Uterus (tissue), 4 donors: ENCODE measurements around the gene GORASP2. TPM values are rescaled to one million over a fixed set of nuclear protein-coding genes. Genes with fewer than 3 reads are reported as not detected.

ENCODE experiments used
- DNase-seq, 2 donors: peaks; one replicate each; pipeline ENCODE4 v3.0.0-alpha.2; 2019 to 2020
- H3K27ac ChIP-seq, 2 donors: fragments of 200-600 bp; sonication (generic); 1 replicate in 1 of 2; 2 replicates in 1 of 2; pipeline ENCODE4 v1.5.1; 2016 to 2018
- H3K27me3 ChIP-seq, 2 donors: fragments of 200-600 bp; sonication (generic); one replicate each; pipeline ENCODE4 v1.5.1; 2018 to 2019; ENCODE audit warnings: control low read depth in 1 of 2
- H3K36me3 ChIP-seq, 2 donors: fragments of 200-600 bp; sonication (generic); one replicate each; pipeline ENCODE4 v1.5.1; 2019; ENCODE audit warnings: control low read depth in 1 of 2
- H3K4me1 ChIP-seq, 2 donors: fragments of 200-600 bp; sonication (generic); one replicate each; pipeline ENCODE4 v1.5.1; 2018 to 2019; ENCODE audit warnings: control low read depth in 1 of 2
- H3K4me3 ChIP-seq, 2 donors: fragments of 200-600 bp; sonication (generic); 1 replicate in 1 of 2; 2 replicates in 1 of 2; pipeline ENCODE4 v1.5.1; 2018 to 2019; ENCODE audit warnings: mild to moderate bottlenecking in 1 of 2
- H3K9me3 ChIP-seq, 2 donors: fragments of 200-600 bp; sonication (generic); one replicate each; pipeline ENCODE4 v1.5.1; 2019; ENCODE audit warnings: control low read depth in 1 of 2
- POLR2A ChIP-seq, 2 donors: fragments of 450-650 bp; IDR thresholded peaks; one replicate each; pipeline ENCODE4 v1.6.1; 2016; ENCODE audit warnings: antibody characterized with exemption in 2 of 2, mild to moderate bottlenecking in 1 of 2, moderate library complexity in 1 of 2
- intact Hi-C: fragments of 100-400 bp; cut with DNase I; formaldehyde crosslinking; loops from one replicate; pipeline ENCODE4 v1.15.1; 2023; ENCODE audit warnings: low total_unique reads
- total RNA-seq, 4 donors: library from RNA; depleted of rRNA in 3 of 4; stranded (reverse); fragments of >200 nt in 3 of 4; gene quantifications; one replicate each; pipeline versions ENCODE4 v1.1.0 to v1.2.4, GENCODE V29; 2014 to 2023
- TF ChIP-seq, protein P1 (sequence below), 4 experiments: fragments of 200-600 bp in 2 of 4; fragments of 450-650 bp in 2 of 4; sonication (generic) in 2 of 4; IDR thresholded peaks; one replicate each; pipeline ENCODE4 v1.5.1; 2016 to 2019; ENCODE audit warnings: antibody characterized with exemption in 4 of 4, mild to moderate bottlenecking in 2 of 4, moderate library complexity in 1 of 4
- donor health status: DM: yes; HTN: yes; CAD: no.

GORASP2 gene
- total RNA-seq, 4 donors from 2014 or later: 23.1 to 116 (median 65.4) TPM

DNA sequence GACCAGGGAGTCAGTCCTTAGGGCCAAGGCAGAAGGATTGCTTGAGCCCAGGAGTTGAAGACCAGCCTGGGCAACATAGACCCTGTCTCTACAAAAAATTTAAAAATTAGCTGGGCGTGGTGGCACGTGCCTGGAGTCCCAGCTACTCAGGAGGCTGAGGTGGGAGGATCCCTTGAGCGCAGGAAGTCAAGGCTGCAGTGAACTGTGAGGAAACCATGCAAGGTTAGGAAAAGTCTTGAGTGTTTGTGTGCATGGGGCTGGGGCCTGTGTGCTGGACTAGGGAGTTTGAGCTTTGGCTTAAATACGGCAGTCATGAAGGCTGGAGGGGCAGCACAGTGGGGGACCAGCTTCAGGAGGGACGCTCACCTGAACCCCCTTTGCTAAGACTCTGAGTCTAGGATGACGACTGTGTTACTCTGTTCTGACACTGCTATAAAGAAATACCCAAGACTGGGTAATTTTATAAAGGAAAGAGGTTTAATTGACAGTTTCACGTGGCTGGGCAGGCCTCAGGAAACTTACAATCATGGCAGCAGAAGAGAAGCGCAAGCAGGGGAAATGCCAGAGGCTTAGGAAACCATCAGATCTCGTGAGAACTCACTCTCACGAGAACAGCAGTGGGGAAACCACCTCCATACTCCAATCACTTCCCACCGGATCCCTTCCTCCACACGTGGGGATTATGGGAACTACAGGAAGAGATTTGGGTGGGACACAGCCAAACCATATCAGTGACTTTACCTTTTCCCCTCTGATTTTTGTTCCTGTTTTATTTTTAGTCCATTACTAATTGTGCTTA is 39.4 kb downstream of the GORASP2 start:
- H3K36me3 ChIP-seq: no peaks in the 10 kb centered on the region
- H3K27me3 ChIP-seq: no peaks in the 10 kb centered on the region
- no peak for TF ChIP-seq POLR2A (IDR thresholded peaks at IDR 0.05)
- TF ChIP-seq, protein P1, sequence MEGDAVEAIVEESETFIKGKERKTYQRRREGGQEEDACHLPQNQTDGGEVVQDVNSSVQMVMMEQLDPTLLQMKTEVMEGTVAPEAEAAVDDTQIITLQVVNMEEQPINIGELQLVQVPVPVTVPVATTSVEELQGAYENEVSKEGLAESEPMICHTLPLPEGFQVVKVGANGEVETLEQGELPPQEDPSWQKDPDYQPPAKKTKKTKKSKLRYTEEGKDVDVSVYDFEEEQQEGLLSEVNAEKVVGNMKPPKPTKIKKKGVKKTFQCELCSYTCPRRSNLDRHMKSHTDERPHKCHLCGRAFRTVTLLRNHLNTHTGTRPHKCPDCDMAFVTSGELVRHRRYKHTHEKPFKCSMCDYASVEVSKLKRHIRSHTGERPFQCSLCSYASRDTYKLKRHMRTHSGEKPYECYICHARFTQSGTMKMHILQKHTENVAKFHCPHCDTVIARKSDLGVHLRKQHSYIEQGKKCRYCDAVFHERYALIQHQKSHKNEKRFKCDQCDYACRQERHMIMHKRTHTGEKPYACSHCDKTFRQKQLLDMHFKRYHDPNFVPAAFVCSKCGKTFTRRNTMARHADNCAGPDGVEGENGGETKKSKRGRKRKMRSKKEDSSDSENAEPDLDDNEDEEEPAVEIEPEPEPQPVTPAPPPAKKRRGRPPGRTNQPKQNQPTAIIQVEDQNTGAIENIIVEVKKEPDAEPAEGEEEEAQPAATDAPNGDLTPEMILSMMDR (IDR thresholded peaks at IDR 0.05): no peak
- H3K4me1 ChIP-seq: no peaks in the 10 kb centered on the region
- no peak for DNase-seq
- no peak overlapping the region for H3K27ac ChIP-seq
- H3K4me3 ChIP-seq: no peak overlapping the region
- no peaks in the 10 kb centered on the region for H3K9me3 ChIP-seq
- intact Hi-C loops: no loop called here

DNA sequence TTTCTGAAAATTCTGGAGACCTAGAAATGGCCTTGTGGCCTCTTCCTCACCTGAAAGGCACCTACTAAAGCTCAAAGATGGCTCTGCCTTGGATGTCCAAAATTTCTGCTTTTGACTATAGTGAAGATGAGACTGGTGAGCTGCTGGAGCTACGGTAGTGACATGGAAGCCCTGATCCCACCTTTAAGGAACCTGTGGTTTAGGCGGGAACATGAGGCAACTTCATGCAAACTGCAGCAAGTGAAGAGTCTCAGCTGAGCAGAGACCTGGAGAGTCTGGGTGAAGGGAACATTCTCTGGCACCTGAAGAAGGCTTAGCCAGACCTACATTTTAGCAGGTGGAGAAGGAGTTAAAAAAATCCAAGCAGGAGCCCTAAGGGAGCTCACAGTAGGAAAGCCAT is 40.0 kb downstream of the GORASP2 start:
- no peak for DNase-seq
- Histone ChIP-seq H3K27me3 (no peaks in the 10 kb centered on the region), H3K9me3 (no peaks in the 10 kb centered on the region), H3K4me3 (no peak overlapping the region), H3K27ac (no peak overlapping the region), H3K36me3 (no peaks in the 10 kb centered on the region), H3K4me1 (no peaks in the 10 kb centered on the region)
- intact Hi-C loops: no loop called here
- no peak for TF ChIP-seq POLR2A (IDR thresholded peaks at IDR 0.05)
- TF ChIP-seq, protein P1 (IDR thresholded peaks at IDR 0.05): no peak

DNA sequence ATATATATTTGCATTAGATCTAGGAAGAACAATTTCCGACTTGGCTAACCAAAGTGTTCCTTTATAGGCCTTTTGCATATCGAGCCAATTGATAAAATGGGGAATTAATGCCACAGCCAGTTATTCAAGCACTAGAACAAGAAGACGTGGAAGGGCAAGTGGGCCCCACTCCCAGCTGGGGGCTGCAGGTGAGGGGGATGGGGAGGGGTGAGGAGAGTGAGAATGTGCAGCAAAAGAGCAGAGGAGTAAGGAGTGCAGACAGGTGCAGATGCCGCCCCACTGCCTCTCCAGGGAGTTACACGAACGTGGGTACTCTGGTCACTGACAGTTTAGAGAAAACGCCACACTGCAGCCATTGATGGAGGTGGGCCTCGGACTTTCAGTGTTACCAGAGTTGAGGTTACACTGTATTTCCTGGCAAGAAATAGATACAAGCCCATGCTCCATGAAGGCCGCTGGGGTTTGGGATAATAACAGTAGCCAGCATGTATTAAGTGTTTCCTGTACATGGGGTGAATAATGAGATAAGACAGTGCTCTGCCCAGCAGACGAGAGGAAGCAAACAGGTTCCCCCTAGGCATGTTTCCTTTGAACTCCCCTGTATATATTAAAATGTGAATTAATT is 40.9 kb downstream of the GORASP2 start:
- intact Hi-C loops: loop anchor here (5.0 kb wide), 1 partner anchor 452 kb away; no protein-coding TSS in a partner anchor
- no peak for TF ChIP-seq POLR2A (IDR thresholded peaks at IDR 0.05)
- TF ChIP-seq, protein P1 (IDR thresholded peaks at IDR 0.05): no peak
- Histone ChIP-seq H3K36me3 (no peaks in the 10 kb centered on the region), H3K4me1 (no peaks in the 10 kb centered on the region), H3K4me3 (no peak overlapping the region), H3K27ac (no peak overlapping the region), H3K27me3 (no peaks in the 10 kb centered on the region), H3K9me3 (no peaks in the 10 kb centered on the region)
- DNase-seq: no peak

DNA sequence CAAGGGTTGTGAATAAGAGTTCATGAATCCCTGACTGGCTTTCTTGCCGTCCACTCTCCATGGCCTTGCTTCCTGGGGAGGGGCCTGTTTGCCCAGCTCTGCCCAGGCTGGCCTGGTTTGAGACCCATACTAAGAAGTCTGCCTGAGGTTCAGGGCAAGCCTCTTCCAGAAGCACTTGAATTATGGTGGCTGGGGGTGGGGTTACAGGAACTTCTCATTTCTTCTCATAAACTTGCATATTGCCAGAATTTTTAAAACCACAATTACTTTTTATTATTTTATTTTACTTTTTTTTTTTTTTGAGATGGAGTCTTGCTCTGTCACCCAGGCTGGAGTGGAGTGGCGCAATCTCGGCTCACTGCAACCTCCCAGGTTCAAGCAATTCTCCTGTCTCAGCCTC is 42.0 kb downstream of the GORASP2 start:
- no peak overlapping the region for H3K27ac ChIP-seq
- H3K4me1 ChIP-seq: no peaks in the 10 kb centered on the region
- TF ChIP-seq, protein P1 (IDR thresholded peaks at IDR 0.05): no peak
- no peak for TF ChIP-seq POLR2A (IDR thresholded peaks at IDR 0.05)
- no peaks in the 10 kb centered on the region for H3K9me3 ChIP-seq
- H3K36me3 ChIP-seq: no peaks in the 10 kb centered on the region
- DNase-seq: no peak
- intact Hi-C loops: loop anchor here (5.0 kb wide), 1 partner anchor 451 kb away; no protein-coding TSS in a partner anchor
- H3K27me3 ChIP-seq: no peaks in the 10 kb centered on the region
- no peak overlapping the region for H3K4me3 ChIP-seq
